Brain microvascular endothelial cell (primary cell): ENCODE data around the gene KRTAP4-6.
"Not testable (repeated sequence)": the region's sequence is repeated elsewhere in the genome, so short reads cannot be mapped to it uniquely, and the experiment has no call there.

ENCODE experiments used
- DNase-seq: peaks from one replicate; pipeline ENCODE4 v3.0.0-alpha.2; 2020
- H3K27ac ChIP-seq: fragments of 250-450 bp; sonication (Bioruptor Pico); 2 replicates; pipeline ENCODE4 v1.5.1; 2020; ENCODE audit warnings: mild to moderate bottlenecking, moderate library complexity
- H3K27me3 ChIP-seq: fragments of 250-450 bp; sonication (Bioruptor Pico); replicated peaks from 2 replicates; pipeline ENCODE4 v1.5.1; 2020; ENCODE audit warnings: mild to moderate bottlenecking
- H3K36me3 ChIP-seq: fragments of 250-450 bp; sonication (Bioruptor Pico); replicated peaks from 2 replicates; pipeline ENCODE4 v1.5.1; 2020; ENCODE audit warnings: mild to moderate bottlenecking
- H3K4me3 ChIP-seq: 2 replicates; pipeline ENCODE4 v1.5.1; 2011; ENCODE audit warnings: low read depth, mild to moderate bottlenecking, control low read depth, low read length, moderate library complexity
- CTCF ChIP-seq: IDR thresholded peaks from 2 replicates; pipeline ENCODE4 v1.5.1; 2011; ENCODE audit warnings: low read depth, mild to moderate bottlenecking, moderate library complexity, low read length, control low read depth, inconsistent platforms; ENCODE audit errors: missing control alignments
- in situ Hi-C: cut with HindIII; loops from 2 replicates; pipeline ENCODE4 v1.10.0; 2017; ENCODE audit warnings: low sequenced_read_pairs, low pct_ligation_motif_present

The KRTAP4-6 gene

GRCh38 chr17:41167561-41167960 lies 27.2 kb upstream of the KRTAP4-6 start:
- TF ChIP-seq CTCF = no peak

GRCh38 chr17:41163828-41164227 lies 23.5 kb upstream of the KRTAP4-6 start:
- Histone ChIP-seq H3K36me3 (no peaks in the 10 kb centered on the region), H3K4me3 (no peak overlapping the region), H3K27me3 (no peaks in the 10 kb centered on the region), H3K27ac (no peak overlapping the region)
- DNase-seq = no peak
- no peak for TF ChIP-seq CTCF
- in situ Hi-C loops = no loop called here

More at GRCh38 chr17:41167561-41167960, 27.2 kb upstream of the KRTAP4-6 start:
- Histone ChIP-seq H3K27me3 (no peaks in the 10 kb centered on the region), H3K27ac (no peak overlapping the region), H3K4me3 (no peak overlapping the region), H3K36me3 (no peaks in the 10 kb centered on the region)
- in situ Hi-C loops = no loop called here
- DNase-seq = no peak

- DNase-seq = no peak
- H3K27me3 ChIP-seq = no peaks in the 10 kb centered on the region
- H3K36me3 ChIP-seq = no peaks in the 10 kb centered on the region
- no peak within 1 kb of the TSS for H3K27ac ChIP-seq
- no peak for TF ChIP-seq CTCF
- in situ Hi-C loops = no loop called here
- H3K4me3 ChIP-seq = no peak within 1 kb of the TSS
Measured at GRCh38 chr17:41160648-41161047, 20.3 kb upstream of the KRTAP4-6 start, which contains the start of gene KRTAP4-4. Gene KRTAP4-4, minus strand, starts transcription at chr17:41160748. Its CDS starts 57 bp downstream, at chr17:41160691.

GRCh38 chr17:41160190-41160589 lies 19.8 kb upstream of the KRTAP4-6 start:
- DNase-seq, H3K36me3 ChIP-seq, H3K27me3 ChIP-seq, H3K4me3 ChIP-seq, in situ Hi-C loops, H3K27ac ChIP-seq: not testable (repeated sequence)

GRCh38 chr17:41153856-41154255 lies 13.5 kb upstream of the KRTAP4-6 start:
- in situ Hi-C loops = no loop called here
- no peak for TF ChIP-seq CTCF
- DNase-seq = no peak
- no peaks in the 10 kb centered on the region for H3K27me3 ChIP-seq
- no peak overlapping the region for H3K4me3 ChIP-seq
- no peaks in the 10 kb centered on the region for H3K36me3 ChIP-seq
- H3K27ac ChIP-seq = no peak overlapping the region

GRCh38 chr17:41151525-41151924 lies 11.2 kb upstream of the KRTAP4-6 start:
- Histone ChIP-seq H3K27ac (no peak overlapping the region), H3K27me3 (no peaks in the 10 kb centered on the region), H3K36me3 (no peaks in the 10 kb centered on the region), H3K4me3 (no peak overlapping the region)
- DNase-seq = no peak
- no peak for TF ChIP-seq CTCF
- in situ Hi-C loops = no loop called here
